Activated CD8-positive, alpha-beta T cell treated with anti-CD3 and anti-CD28 coated beads for 36 hours (primary cell): ENCODE results near the gene ZNF850. TPM values are rescaled to one million over a fixed set of nuclear protein-coding genes. Genes with fewer than 3 reads are reported as not detected.
"Not testable (repeated sequence)": the region's sequence is repeated elsewhere in the genome, so short reads cannot be mapped to it uniquely, and the experiment has no call there.

Experiments used
- ATAC-seq: fragments of 200-7000 bp; cut with Tn5 transposase; one replicate; pipeline ENCODE4 v1.10.0; 2021; ENCODE audit warnings: mild to moderate bottlenecking, moderate library complexity
- CTCF ChIA-PET: fragments of 350-600 bp; sonication (Branson Sonifier 250); formaldehyde crosslinking; loops from one replicate; lab custom pipeline; 2021; ENCODE audit warnings: antibody characterized with exemption; lab: Charles Lee
- POLR2A ChIA-PET: fragments of 350-600 bp; sonication (Branson Sonifier 250); formaldehyde crosslinking; loops from one replicate; lab custom pipeline; 2021; ENCODE audit warnings: antibody characterized with exemption; lab: Charles Lee
- DNase-seq: peaks from one replicate; pipeline ENCODE4 v3.0.0-alpha.2; 2020
- H3K27ac Mint-ChIP-seq: one replicate; pipeline ENCODE4 v1.8.0; 2021; ENCODE audit warnings: mild to moderate bottlenecking, mixed read lengths
- H3K27me3 Mint-ChIP-seq: one replicate; pipeline ENCODE4 v1.8.0; 2021; ENCODE audit warnings: mixed read lengths
- H3K36me3 Mint-ChIP-seq: one replicate; pipeline ENCODE4 v1.8.0; 2021; ENCODE audit warnings: low read depth, mixed read lengths
- H3K4me1 Mint-ChIP-seq: one replicate; pipeline ENCODE4 v1.8.0; 2021; ENCODE audit warnings: low read depth, mixed read lengths
- H3K4me3 Mint-ChIP-seq: one replicate; pipeline ENCODE4 v1.8.0; 2021; ENCODE audit warnings: mild to moderate bottlenecking, moderate library complexity, mixed read lengths
- H3K9me3 Mint-ChIP-seq: one replicate; pipeline ENCODE4 v1.8.0; 2021; ENCODE audit warnings: mixed read lengths
- intact Hi-C: fragments of 100-400 bp; cut with micrococcal nuclease; formaldehyde crosslinking; loops from one replicate; pipeline ENCODE4 v1.10.0; 2022
- total RNA-seq, 2 experiments: library from RNA; stranded (reverse); gene quantifications; one replicate each; pipeline ENCODE4 v1.2.3, GENCODE V29; 2021
- TF ChIP-seq, protein P1 (sequence below): fragments of 200-600 bp; IDR thresholded peaks from one replicate; pipeline ENCODE4 v1.8.0; 2022; ENCODE audit warnings: antibody characterized with exemption, mild to moderate bottlenecking

Gene ZNF850
- total RNA-seq, 2 experiments from 2014 or later = 10.6 to 11.7 TPM

- ChIA-PET CTCF (no interaction called here), POLR2A (no interaction called here)
- H3K36me3 Mint-ChIP-seq = peaks cover 70% of the 10 kb centered on the region
- intact Hi-C loops = no loop called here
- no peaks in the 10 kb centered on the region for H3K4me1 Mint-ChIP-seq
- no peak overlapping the region for H3K27ac Mint-ChIP-seq
- H3K27me3 Mint-ChIP-seq = no peaks in the 10 kb centered on the region
- no peak overlapping the region for H3K4me3 Mint-ChIP-seq
- ATAC-seq (no peak), DNase-seq (no peak)
- H3K9me3 Mint-ChIP-seq = peaks cover 58% of the 10 kb centered on the region
- TF ChIP-seq, protein P1, sequence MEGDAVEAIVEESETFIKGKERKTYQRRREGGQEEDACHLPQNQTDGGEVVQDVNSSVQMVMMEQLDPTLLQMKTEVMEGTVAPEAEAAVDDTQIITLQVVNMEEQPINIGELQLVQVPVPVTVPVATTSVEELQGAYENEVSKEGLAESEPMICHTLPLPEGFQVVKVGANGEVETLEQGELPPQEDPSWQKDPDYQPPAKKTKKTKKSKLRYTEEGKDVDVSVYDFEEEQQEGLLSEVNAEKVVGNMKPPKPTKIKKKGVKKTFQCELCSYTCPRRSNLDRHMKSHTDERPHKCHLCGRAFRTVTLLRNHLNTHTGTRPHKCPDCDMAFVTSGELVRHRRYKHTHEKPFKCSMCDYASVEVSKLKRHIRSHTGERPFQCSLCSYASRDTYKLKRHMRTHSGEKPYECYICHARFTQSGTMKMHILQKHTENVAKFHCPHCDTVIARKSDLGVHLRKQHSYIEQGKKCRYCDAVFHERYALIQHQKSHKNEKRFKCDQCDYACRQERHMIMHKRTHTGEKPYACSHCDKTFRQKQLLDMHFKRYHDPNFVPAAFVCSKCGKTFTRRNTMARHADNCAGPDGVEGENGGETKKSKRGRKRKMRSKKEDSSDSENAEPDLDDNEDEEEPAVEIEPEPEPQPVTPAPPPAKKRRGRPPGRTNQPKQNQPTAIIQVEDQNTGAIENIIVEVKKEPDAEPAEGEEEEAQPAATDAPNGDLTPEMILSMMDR = no peak
Measured at GRCh38 chr19:36745870-36746269, 26.7 kb downstream of the ZNF850 start.

GRCh38 chr19:36736166-36736565, 36.4 kb downstream of the ZNF850 start:
- Mint-ChIP-seq H3K9me3 (peaks cover 67% of the 10 kb centered on the region), H3K36me3 (peaks cover 63% of the 10 kb centered on the region)
- intact Hi-C loops, H3K27me3 Mint-ChIP-seq, CTCF ChIA-PET, ATAC-seq, H3K4me1 Mint-ChIP-seq, H3K4me3 Mint-ChIP-seq, POLR2A ChIA-PET, DNase-seq, H3K27ac Mint-ChIP-seq: not testable (repeated sequence)

GRCh38 chr19:36719687-36720556, 52.7 kb downstream of the ZNF850 start:
- intact Hi-C loops = no loop called here
- ATAC-seq (no peak), DNase-seq (no peak)
- Mint-ChIP-seq H3K27me3 (no peaks in the 10 kb centered on the region), H3K27ac (no peak overlapping the region), H3K36me3 (peaks cover 71% of the 10 kb centered on the region), H3K9me3 (peaks cover 51% of the 10 kb centered on the region), H3K4me1 (no peaks in the 10 kb centered on the region), H3K4me3 (no peak overlapping the region)
- ChIA-PET CTCF (no interaction called here), POLR2A (no interaction called here)
- TF ChIP-seq, protein P1 = no peak

DNA sequence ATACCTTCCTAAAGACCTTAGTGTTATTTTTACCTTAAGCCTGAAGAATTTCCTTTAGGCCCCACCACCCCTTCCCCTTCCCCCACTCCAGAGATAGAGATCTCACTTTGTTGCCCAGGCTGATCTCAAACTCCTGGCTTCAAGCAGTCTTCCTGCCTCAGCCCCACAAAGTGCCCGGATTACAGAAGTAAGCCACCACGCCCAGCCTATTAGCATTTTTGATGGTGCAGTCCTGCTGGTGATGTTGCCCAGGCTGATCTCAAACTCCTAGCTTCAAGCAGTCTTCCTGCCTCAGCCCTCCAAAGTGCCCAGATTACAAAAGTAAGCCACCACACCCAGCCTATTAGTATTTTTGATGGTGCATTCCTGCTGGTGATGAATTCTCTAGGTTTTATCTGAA, 63.2 kb downstream of the ZNF850 start:
- DNase-seq = no peak
- ATAC-seq = no peak
- Mint-ChIP-seq H3K4me1 (peaks cover 2% of the 10 kb centered on the region), H3K27ac (no peak overlapping the region), H3K36me3 (peaks cover 96% of the 10 kb centered on the region), H3K27me3 (no peaks in the 10 kb centered on the region), H3K9me3 (peaks cover 67% of the 10 kb centered on the region), H3K4me3 (no peak overlapping the region)
- intact Hi-C loops = no loop called here
- POLR2A ChIA-PET = no interaction called here
- TF ChIP-seq, protein P1 = no peak
- CTCF ChIA-PET = interaction anchor here (1.0 kb wide), 1 partner anchor 35 kb away, joined by 3 read pairs; no protein-coding TSS in a partner anchor

DNA sequence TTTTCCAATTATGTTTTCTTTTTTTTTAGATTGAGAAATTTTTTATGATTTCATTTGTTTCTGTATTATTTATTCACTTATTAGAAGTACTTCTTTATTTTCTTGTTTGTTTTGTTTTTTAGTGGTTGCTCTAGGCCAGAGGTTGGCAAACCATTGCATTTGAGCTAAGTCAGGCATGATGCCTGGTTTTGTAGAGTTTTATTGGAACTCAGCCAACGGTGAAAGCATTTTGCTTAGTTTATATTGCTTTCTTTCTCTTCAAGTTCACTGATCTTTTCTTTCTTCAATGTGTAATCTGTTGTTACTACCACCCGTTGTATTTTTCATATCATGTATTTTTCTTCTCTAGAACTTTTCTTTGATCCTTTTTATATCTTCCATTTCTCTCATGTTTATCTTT, 65.5 kb downstream of the ZNF850 start:
- ChIA-PET POLR2A (no interaction called here), CTCF (no interaction called here)
- no peak overlapping the region for H3K27ac Mint-ChIP-seq
- no peaks in the 10 kb centered on the region for H3K27me3 Mint-ChIP-seq
- peaks cover 2% of the 10 kb centered on the region for H3K4me1 Mint-ChIP-seq
- TF ChIP-seq, protein P1 = no peak
- H3K4me3 Mint-ChIP-seq = no peak overlapping the region
- H3K36me3 Mint-ChIP-seq = peaks cover 86% of the 10 kb centered on the region
- intact Hi-C loops = no loop called here
- ATAC-seq (no peak), DNase-seq (no peak)
- peaks cover 61% of the 10 kb centered on the region for H3K9me3 Mint-ChIP-seq
